Measurements from ENCODE around the gene GLTP.

DNA sequence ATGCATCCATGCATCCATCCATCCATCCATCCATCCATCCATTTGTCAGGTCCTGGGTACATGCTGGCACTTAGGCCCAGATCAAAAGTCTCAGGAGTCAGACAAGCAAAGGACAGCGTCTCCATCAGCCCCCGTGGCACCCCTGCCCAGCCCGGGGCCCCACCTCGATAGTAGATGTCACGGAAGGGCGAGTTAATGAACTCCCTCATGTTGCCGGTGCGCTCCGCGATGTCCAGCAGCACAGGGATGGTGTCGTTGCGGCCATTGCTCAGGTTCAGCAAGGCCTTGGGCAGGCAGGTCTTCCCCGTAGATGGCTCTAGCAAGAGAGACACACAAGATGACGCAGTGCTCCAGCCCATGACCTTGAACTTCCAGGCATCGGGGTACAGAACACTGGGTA lies 77.5 kb downstream of the GLTP start:
- TF ChIP-seq POU6F1 (CRISPR knock-in tag; IDR thresholded peaks at IDR 0.05; ENCODE audit: borderline replicate concordance, low read depth) (no peak), CSDC2 (CRISPR knock-in tag; IDR thresholded peaks at IDR 0.05) (no peak)

Measured in SK-N-SH treated with all-trans-retinoic acid at 6 μM for 48 hours (cell line).